Measurements from ENCODE around the gene BTBD6.
"Not testable (repeated sequence)": the region's sequence is repeated elsewhere in the genome, so short reads cannot be mapped to it uniquely, and the experiment has no call there.

BTBD6 gene

DNA sequence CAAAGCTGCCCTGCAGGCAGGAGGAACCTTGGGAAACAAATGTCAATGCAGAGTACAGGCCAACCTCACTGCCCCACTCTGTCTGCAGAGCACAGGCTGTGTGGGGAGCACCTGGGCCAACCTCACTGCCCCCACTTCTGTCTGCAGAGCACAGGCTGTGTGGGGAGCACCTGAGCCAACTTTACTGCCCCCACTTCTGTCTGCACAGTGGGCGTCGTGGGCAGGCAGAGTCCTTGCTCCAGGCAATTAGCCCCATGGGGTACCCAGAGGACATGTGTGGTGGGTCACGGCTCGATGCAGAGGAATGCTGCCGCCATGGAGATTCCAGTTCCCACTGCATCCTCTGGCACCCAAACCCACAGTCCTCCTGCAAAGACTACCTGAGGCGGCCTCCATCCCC, 26.3 kb downstream of the BTBD6 start:
- DNase-seq: no peak

GRCh38 chr14:105275267-105275946, 27.1 kb downstream of the BTBD6 start:
- DNase-seq: no peak

GRCh38 chr14:105277448-105277847, 29.1 kb downstream of the BTBD6 start:
- DNase-seq: not testable (repeated sequence)

DNA sequence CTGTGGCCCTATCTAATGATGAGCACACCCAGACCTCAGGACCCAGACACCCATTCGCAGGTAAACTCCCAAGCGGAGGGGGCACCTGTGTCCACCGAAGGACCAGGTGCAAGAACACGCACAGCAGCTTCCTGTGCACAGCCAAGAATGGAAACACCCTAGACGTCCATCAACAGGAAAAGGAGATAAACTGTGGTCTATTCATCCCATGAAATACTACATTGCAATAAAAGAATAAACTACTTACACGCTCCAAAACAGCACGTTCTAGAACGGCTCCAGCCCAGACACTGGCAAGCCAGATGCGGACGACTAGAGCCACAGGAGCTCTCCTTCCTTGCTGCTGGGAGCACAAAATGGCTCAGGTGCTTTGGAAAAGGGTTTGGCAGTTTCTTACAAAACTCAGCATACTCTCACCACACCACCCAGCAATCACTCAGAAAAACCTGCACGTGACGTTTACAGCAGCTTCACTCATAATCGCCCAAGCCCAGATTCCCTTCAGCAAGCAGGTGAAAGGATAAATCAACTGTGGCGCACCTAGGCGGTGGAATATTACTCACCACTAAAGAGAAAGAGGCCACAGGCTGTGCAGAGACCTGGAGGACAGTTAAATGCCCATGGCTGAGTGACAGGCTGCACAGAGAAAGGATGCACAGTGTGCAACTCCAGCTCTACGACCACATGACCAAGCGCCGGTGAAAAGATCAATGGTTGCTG, 31.5 kb downstream of the BTBD6 start:
- DNase-seq: no peak

DNA sequence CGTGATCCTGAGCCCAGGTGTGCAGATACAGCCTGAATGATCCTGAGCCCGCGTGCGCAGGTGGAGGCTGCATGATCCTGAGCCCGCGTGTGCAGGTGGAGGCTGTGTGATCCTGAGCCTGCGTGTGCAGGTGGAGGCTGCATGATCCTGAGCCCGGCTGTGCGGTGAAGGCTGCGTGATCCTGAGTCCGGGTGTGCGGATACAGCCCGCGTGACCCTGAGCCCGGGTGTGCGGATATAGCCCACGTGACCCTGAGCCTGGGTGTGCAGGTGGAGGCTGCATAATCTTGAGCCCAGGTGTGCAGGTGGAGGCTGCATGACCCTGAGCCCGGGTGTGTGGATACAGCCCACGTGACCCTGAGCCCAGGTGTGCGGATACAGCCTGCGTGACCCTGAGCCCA, 32.2 kb downstream of the BTBD6 start:
- no peak for DNase-seq

DNA sequence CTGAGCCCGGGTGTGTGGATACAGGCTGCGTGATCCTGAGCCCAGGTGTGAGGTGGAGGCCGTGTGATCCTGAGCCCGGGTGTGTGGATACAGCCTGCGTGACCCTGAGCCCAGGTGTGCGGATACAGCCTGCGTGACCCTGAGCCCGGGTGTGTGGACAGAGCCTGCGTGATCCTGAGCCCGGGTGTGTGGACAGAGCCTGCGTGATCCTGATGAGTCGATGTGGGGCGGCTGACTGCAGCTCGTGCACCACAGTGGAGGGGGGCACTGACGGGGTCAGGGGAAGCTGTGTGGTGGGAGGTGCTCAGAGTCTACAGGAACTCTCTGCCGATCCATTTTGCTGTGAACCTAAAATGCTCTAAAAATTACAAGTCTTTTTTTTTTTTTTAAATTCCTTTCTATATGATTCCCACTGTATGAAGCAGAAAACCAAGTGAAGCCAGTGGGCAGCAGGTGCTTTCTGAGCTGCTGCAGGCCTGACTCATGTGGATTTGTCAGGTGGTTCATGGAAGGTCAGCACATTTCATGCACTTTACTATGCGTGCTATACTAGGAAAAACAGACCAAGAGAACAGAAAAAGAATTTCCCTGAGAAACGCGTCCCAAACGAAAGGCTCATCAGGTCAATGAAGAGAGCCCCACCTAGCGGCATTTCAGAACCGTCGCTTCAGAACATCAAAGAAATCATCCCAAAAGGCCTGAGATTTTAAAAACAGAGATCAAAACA, 33.2 kb downstream of the BTBD6 start:
- DNase-seq: peak; percentile 67

DNA sequence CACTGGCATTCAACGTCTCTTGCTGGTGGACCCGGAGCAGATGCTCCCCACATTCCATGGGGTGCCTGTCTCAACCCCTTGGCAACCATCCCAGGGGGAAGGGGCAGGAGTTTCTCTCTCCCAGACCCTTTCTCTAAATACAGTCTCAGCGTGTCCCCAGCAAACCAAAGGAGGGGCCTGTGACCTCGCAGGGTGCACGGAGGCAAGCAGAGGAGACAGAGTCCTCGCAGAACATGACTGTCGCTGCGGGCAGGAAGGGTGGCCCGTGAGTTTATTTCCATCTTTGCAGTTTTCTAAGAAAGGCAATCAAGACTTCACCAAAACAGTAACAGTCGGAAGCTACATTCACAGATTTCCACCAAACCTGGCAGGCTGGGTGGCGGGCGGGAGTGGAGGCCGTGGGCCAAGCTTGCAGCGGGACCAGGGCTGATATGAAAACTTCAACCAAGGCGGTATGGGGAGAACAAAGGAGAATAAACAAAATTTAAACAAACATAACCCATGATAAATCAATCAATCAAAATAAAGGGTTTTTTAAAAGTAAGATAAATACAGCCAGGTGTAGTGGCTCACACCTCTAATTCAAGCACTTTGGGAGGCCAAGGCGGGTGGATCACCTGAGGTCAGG, 33.9 kb downstream of the BTBD6 start:
- no peak for DNase-seq

GRCh38 chr14:105283028-105283427, 34.7 kb downstream of the BTBD6 start:
- DNase-seq: no peak

- DNase-seq: no peak
These were observed 35.6 kb downstream of the BTBD6 start for GRCh38 chr14:105283899-105284298.

DNA sequence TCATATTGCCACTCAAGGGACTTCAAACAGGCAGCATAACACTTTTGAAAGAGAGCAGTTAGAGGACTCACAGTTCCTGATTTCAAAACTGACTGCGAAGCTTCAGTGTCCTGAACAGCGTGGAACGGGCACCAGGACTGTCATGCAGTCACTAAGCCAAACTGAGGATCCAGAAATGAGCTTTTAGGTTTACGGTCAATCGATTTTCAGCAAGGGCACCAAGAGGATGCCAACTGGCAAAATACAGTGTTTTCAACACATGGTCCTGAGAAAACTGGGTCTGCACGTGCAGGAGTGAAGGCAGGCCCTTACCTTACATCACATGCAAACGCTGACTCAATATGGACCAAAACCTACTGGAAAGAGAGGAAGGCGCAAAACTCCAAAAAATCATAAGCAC, 36.8 kb downstream of the BTBD6 start:
- no peak for DNase-seq

- no peak for DNase-seq
These were observed 38.4 kb downstream of the BTBD6 start for GRCh38 chr14:105286759-105287144.

- DNase-seq: no peak
These were observed 39.1 kb downstream of the BTBD6 start for GRCh38 chr14:105287249-105288102.

DNA sequence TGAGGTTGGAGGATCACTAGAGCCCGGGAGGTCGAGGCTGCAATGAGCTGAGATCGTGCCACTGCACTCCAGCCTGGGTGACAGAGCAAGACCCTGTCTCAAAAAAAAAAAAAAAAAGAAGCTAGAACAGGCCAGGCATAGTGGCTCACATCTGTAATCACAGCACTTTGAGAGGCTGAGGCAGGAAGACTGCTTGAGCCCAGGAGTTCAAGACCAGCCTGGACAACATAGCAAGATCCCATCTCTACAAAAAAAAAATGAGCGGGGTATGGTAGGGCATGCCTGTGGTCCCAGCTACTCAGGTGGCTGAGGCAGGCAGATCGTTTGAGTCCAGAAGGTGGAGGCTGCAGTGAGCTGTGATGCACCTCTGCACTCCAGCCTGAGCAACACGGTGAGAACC, 40.6 kb downstream of the BTBD6 start:
- DNase-seq: not testable (repeated sequence)

- no peak for DNase-seq
These were observed 42.5 kb downstream of the BTBD6 start for GRCh38 chr14:105290621-105291346.

DNA sequence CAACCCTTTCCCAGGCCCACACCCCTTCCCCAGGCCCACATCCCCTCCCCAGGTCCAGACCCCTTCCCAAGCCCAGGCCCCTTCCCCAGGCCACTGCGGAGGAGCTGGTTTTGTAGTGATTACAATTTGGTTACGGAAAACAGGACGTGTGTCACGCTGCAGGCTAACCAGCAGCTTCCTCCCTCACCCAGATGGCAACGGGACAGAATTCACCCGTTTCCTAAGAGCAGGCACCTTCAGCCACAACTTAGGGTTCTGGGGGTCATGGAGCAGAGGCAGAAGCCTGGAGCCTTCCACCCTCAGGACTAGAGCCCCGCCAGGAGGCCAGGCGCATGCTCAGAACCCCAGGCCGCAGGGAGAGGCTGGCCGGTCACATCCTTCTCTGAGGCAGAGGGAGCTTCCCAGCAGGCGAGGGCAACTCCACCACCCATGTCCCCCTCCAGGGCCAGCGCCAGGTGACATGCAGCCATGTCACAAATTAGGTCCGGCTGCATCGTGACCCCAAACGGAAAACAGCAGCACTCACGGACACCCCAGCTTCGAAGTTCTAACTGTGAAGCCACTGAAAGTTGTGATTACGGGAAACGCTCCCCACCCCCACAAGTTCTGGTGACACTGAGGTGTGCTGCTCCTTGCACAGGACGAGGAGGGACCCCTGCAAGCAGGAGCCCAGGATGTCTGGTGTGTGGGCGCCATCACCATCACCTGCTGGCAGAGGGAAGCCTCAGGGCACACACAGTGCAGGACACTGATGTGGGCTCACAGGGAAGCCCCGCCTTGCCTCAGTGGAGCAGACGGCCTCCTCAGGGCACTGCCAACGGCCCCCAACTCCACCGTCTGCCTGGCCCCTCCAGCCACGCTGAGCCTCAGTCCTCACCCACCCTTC, 44.7 kb downstream of the BTBD6 start:
- no peak for DNase-seq

- peak; percentile 87 for DNase-seq
These were observed 45.8 kb downstream of the BTBD6 start for GRCh38 chr14:105294142-105294597.

DNA sequence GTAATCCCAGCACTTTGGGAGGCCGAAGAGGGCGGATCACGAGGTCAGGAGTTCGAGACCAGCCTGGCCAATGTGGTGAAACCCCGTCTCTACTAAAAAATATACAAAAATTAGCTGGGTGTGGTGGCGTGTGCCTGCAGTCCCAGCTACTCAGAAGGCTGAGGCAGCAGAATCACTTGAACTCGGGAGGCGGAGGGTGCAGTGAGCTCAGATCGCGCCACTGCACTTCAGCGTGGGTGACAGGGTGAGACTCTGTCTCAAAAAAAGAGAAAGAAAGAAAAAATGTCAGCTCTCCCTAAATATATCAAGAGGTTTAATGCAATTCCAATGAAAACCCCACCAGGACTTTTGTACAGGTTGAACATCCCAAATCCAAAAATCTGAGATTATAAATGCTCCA, 49.0 kb downstream of the BTBD6 start:
- DNase-seq: not testable (repeated sequence)

DNA sequence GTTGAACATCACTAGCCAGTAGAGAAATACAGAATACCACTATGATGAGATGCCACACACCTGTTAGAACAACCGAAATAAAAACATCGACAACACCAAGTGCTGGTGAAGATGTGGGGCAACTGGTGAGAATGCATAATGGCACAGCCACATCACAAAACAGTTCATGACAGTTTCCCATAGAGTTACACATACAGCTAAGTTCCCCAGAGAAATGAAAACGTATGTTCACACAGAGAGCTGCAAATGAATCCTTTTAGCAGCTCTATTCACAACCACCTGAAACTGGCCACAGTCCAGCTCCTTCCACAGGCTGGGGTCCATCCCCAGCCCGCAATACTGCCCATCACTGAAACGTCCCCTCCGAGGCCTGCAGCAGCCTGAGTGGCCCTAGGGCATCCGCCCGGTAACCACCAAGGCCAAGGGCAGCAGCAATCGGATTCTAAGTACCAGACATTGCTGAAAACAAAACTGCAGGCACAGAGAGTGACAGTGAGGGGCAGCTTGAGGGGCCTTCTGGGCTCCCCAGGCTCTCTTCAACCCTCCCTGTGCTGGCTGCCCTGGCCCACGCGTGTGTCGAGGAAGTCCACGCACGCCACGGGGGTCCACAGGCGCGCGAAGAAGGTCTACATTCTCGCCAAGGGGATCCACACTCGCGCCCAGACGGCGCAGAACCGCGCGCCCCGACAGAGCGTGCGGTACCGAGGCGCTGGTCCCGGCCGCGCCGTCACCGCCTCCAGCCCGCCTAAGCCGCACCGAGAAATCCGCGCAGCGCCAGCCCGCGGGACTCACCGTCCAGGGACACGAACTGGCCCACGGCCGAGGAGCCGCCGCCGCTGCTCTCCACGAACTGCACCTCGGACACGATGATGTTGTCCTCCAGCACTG, 51.6 kb downstream of the BTBD6 start:
- peak; percentile 31 for DNase-seq

All from NCI-H2171 treated with DMSO at 0.1 percent for 48 hours (cell line).